NCI-H2107 treated with DMSO at 0.1 percent for 48 hours (cell line): ENCODE data around the gene CAV1.

Experiments used
- DNase-seq: peaks from one replicate; lab custom pipeline; 2025; ENCODE audit not compliant: unreplicated experiment; lab: John Stamatoyannopoulos, UW

CAV1 gene

DNA sequence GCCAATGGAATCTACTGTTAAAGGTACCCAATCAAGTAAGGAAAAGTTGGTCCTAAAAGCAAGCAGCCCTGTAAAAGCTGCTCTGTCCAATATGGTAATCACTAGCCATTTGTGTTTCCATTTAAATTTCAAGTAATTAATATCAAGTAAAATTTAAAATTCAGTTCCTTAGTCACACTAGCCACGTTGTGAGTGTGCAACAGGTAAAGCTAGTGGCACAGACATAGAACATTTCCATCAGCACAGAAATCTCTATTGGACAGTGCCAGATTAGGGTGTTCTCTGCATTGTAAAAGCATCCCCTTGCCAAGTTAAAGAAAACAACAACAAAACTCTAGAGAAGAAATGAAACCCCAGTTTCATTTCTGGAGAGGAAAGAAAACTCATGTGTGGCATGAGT is 4.4 kb downstream of the CAV1 start:
- DNase-seq, result no peak

DNA sequence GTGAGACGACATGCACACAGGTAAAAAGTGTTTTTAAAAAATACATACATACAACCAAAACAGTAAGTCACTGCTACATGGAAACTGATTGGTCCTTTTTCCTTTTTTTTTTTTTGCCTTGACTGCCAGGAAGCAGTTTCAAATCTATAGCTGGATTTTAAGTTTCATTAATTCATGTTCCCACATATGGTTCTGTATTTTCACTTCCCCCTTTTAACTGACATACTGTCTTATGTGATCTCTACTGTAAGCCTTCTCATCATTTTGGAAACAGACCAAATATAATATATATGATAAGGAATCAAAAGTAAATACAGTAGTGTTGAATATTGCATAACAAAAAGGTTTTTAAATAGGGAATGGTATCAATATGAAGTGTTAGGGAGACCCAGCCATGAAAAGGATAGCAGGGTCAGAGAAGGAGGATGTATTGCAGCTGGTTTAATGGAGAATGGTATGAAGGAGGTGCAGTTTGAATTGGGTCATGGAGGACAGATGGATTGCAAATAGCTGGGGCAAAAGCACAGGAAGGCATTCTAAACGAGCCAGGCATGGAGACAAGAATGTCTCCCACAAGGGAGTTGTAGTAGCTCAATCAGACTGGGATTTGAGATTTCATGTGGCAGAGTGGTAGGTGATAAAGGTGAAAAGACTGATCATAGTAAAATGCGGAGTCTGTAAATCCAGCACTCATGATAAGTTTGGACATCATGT is 5.4 kb downstream of the CAV1 start:
- DNase-seq, result no peak

DNA sequence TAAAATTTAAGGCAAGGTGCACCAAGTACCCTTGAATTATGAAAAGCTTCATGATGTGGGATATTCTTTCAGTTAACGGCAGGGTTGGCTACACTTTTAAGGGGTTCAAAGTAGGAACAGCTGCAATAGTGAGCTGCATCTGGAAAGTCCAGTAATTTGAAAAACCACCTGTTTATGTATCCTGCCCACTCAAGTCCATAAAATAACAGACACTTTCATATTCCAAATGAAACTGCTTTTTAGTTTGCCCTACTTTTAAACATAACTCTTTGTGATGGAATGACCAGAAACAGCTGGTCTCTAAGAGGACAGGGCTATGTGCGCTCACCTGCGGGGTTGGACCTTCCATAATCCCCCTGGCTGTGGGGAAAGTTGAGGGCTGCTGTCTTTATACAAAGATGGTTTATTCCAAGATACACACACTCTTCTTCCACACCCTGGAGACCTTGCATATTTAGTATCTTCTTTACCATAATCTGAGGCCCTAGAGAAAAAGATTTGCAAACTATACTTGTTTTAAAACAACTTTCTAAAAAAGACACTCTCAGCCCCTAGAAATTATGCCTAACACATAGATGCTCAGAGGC is 7.4 kb downstream of the CAV1 start:
- no peak for DNase-seq

DNA sequence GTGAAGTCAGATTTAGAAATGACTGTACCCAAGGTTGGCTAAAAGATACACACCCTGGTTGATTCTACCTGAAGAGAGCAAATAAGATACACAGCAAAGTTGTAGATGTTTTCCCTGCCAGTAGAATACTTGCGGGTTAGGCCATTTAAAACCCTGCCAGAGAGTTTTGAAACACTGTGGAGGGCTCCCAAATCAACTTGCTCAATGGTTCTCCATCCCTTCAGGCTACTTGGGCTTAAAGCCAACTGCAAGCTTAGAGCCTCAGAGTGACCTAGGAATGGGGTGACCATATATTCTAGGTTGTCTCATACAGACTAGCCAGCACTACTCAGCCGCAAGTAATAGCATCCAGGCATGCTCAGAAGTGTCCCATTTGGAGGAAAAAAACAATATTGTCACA is 10.0 kb downstream of the CAV1 start:
- DNase-seq, result no peak

DNA sequence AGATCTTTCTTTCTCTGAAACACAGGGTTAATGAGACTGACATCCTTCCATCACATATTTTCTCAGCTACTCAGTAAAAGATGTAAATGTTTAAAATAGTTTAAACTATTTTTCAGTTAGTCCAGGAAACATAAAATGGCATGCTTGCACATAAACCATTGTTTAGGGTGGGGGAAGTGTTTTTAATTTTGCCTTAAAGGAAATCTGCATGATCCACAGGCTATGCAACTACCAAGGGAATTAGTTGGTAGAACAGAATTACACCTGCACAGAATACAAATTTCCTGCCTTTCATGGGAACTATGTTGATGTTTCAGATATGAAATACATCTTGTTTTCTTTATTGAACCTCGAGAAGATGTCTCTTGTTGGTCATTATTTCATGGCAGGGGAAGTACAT is 10.6 kb downstream of the CAV1 start:
- no peak for DNase-seq

DNA sequence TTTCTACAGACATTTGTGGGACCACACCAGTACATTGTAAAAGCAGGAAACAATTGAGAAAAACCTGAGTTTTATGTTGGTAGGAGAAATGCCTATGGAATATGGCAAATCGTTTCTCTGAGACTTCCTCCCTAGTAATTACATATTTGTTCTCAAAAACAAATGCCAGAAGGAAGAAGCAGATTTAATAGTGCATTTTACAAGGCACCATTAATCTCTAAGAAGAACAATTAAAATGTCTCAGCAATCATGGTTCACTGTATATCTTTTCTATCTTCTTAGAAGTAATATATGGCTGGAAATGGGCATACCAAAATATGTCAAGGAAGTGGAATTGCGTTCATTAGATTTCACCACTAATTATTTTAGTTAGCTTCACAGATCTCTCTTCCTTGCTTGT is 13.3 kb downstream of the CAV1 start:
- no peak for DNase-seq

DNA sequence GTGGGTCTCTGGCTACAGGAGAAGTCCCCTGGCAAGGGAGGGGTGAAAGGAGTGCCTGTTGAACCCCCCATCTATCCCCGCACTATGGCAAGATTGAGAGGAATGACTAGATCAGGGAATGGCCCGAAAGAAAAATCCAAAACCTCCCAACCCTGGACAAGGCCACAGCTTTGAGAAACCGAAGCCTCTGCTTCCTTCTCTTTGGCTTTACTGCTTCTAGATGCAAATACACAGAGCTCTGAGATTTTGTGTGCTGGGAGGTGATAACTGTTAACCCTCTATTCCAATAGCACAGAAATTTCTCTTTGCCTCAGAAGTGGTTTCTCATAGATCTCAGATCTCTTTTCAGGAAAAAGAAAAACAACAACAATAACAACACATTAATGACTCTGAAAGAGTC is 15.0 kb downstream of the CAV1 start:
- DNase-seq, result no peak

DNA sequence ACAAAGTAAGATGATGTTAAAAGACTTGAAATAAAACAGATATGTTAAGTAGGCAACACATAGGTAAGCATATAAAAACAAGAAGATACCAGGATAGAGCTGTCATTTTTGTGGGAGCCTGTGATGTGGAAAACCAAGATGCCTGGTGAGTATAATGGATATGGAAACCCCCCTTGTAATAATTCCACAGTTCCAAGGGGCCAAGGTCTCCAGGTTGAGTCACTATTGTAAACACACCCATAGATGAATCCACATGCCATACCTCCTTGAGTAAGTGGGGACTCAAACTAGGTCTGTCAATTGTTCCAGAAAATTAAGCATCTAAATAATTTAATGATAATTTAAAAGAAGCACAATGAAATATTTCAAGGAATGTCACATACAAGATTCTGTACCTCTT is 15.9 kb downstream of the CAV1 start:
- DNase-seq, result no peak

DNA sequence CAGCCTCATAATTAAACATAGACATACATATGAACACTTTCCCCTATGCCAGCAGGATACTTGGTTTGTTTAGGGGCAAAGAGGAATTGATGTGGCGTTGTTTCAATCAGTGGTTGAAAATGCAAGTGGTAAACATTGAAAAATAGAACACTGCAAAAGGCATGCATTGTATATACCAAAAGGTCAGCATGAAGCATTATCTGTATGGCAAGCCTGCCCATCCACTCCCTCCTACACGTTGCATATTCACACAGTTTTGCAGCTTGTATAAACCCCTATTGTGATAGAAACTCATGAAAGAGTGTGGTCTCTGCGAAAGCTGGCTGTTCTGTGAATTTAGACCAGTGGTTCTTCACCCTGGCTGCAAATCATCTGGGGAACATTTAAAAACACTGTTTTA is 17.1 kb downstream of the CAV1 start:
- DNase-seq, result no peak

DNA sequence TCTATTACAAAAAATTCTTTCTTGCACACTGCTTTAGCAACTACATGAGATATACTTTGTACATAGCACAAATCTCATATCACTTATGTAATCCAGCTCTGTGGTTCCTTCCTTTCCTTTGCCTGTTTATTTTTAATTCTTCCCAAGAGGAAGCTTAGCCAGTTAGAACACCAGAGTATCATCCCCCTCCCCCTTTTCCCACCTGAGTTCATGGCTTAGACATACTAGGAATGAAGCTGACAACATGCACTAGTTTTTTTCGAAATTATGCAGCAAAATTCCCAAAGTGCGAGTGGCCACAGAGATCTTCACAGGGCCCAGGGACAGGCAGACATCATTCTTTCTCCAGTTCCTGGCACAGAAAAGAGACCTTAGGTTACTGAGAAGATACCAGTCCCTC is 17.8 kb downstream of the CAV1 start:
- no peak for DNase-seq

DNA sequence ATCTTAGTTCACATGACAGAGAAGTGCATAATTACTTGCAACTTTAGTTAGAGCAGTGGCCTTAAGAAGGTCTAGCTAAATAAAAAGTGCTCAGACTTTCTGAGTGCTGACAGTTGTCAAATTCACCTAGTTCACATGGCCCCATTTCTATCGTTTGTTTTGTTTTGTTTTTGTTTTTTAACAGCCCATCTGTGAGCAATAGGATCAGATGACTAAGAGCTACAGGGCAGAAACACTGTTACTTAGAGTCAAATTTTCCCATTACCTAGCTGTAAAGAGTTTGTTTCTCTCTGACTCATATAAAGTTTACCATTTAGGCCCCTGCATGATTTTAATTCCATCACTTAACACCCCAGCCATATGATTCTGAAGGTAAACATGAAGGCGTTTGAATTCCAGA is 18.8 kb downstream of the CAV1 start:
- no peak for DNase-seq

DNA sequence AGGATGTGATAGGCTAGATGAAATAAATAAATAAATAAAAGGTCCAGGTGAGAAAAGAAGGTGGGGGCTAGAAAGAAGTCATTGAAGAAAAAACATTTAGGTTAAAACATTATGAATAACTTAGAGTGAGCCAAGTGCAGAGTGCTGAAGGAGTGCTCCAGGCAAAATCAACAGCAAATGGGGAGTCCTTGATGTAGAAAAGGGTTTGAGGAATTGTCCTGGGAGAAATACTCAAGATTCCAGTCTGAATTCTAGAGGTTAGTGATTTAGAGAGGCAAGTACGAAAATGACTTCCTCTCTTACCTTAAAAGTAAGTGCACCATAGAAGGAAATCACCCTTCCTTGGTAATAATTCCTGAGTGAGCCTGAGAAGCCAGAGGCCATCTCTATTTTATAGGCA is 19.7 kb downstream of the CAV1 start:
- no peak for DNase-seq

DNA sequence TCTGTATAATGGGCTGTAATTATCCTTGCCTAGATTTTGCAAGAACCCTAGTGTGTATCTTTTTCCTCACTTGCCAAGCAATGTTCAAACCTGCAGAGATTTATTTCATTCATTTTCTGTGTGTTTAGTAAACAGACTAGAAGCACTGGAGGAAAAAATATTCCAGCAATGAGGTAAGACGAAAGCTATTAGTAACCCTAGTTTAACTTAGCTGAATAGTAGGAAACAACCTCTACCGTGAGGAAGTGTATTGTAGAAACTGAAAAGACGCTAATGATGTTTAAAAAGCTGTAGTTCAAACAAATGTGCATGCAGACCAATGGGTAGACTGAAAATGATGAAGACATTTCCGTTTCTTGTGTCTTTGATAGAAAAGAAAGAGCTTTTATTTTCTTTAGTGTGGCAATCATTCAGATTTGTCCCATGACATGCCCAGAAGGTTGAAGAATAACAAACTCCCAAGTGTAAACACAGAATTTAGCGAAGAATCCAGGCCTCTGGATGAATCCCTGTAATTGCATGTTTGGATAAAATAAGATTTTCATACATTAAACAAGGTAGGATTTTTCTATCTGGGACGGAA is 20.7 kb downstream of the CAV1 start:
- DNase-seq, result no peak

DNA sequence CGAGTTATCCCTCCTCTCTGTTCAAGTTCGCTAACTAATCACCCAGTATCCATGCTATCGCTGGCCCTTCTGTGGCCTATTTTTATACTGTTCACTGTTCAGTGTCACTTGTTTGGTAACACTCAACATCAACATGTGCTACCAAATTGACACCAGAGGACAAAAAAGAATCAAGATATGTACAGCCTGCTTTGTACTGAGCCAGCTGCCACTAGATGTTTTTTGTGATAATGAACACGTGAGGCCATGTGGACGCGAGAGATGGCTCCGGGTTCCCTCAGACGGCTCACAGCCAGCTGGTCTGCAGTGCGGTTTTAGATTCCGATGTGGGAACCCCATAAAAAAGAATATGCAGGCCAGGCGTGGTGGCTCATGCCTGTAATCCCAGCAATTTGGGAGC is 21.2 kb downstream of the CAV1 start:
- DNase-seq, result no peak

DNA sequence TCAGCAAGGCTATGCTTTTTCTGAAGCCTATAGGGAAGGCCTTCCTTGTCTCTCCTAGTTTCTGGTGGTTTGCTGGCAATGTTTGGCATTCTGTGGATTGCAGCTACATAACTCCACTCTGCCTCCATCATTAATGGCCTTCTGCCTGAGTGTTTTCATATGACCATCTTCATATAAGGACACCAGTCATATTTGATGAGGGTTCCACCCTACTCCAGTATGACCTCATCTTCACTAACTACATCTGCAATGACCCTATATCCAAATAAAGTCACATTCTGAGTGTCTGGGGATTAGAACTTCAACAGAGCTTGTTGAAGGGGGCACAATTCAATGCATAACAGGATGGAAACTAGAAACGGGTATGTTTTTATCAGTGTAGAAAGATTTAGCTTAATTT is 22.1 kb downstream of the CAV1 start:
- no peak for DNase-seq

DNA sequence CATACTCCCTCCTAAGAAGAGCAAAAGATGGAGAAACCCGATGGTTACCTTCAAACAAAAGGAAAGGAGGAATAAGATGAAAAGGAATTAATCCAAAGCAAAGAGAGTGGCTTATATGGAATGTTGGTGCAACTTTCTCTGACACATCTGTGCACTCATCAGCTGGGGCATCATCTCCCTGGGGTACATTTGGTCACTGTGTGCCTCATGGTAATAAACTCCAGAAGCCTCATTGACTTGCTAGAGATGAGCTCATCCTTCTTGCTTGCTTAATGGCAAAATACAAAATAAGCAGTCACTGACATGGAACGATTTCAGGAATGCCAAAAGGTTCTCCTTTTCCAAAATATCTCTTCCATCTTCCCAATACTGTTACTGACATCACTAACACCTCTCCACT is 22.5 kb downstream of the CAV1 start:
- no peak for DNase-seq

DNA sequence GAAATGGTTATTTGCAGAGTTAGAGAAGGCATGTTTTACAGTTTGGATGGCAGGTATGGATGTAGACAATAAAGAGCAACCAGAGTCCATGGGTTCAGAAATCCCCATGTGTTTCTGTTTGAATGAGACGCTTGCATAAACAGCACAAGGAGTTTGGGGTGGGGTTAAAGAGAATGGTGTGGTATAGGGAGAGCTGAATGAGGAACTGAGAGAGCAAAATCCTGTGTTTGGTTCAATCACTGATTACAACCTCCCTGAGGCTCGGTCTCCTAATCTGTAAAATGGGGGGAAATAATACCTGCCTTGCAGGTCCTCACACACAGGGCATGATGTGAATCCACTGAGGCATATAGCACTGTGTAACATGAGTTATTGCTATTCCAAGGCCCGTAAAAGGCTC is 23.7 kb downstream of the CAV1 start:
- no peak for DNase-seq

DNA sequence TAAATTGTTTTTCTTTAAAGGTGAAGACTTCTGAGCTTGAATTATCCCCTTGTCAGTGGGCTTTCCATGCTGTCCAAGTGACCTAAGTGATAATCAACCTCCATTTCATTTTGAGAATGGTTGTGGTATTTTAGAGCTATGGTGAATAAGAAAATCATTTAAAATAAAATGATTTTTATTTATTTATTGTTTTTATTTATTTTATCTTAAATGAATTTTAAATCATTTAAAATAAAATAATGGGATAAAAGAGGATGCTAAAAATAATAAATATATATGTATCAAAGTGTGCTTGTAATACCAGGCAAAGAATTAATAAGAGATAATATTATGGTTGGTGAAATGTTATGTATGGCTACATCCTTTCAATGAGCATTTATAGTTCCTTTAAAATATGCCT is 24.5 kb downstream of the CAV1 start:
- no peak for DNase-seq

DNA sequence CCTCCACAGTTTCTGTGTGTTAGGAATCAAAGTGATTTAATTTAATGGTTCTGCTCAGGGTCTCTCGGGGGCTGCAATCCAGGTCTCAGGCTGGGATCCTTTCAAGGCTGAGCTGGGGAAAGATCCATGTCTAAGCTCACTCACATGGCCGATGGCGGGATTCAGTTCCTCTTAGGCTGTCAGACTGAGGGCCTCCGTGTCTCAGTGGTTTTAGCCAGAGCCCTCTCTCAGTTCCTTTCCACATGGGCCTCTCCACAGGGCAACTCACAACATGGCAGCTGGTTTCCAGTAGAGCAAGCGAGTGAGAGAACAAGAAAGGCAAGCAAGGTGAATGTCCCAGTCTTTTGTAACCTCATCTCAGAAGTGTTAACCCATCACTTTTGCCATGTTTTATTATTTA is 26.9 kb downstream of the CAV1 start:
- no peak for DNase-seq

DNA sequence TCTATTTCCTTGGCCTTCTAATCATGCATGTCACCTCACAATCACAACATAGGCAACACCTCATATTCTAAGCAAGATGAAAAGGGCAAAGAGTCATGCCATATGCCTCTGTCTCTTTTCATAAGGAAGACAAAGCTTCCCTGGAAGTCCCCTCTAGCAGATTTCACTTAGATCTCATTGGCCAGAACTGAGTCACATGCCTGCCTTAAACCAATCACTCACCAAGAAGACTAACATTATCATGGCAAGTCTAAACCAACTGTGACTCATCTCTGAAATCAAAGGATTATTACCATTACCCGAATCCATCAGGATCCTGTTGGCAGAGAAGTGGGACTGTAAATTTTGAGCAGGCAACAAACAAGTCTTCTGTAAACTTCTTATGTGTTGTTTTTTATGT is 27.8 kb downstream of the CAV1 start:
- no peak for DNase-seq

DNA sequence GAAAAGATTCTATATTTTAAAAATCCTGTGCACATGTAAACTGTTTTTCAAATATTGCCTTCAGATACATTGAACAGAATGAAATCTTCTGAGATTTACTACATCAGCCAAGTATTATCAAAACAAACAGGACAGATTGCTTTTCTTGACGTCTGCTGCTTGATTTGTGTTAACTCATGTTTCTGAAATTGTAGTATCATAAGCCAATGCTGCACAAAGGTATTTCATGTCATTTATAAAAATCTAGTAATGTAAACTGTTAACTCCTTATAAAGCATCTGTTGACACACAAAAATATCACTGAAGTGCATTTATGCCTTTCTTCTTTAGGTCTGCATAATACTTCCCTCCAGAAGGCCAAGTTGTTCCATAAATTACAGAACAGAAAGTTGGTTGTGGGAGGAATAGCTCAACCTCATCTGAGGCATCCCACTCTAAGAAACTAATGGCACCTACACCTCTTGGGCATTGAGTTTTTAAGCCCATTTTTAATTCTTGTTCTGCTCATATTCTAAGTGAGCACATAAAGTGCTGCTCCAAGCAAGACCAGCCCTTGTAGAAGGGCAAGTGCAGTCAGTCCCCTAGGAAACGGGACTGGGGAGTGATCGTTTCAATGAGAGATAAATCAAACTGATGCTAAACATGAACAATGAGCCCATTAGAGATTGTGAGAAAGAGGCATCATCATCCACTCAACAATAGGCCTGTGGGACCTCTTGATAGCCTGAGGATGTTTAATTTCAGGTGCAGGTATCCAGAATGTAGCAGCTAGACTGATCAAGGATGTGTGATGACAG is 28.5 kb downstream of the CAV1 start:
- no peak for DNase-seq

DNA sequence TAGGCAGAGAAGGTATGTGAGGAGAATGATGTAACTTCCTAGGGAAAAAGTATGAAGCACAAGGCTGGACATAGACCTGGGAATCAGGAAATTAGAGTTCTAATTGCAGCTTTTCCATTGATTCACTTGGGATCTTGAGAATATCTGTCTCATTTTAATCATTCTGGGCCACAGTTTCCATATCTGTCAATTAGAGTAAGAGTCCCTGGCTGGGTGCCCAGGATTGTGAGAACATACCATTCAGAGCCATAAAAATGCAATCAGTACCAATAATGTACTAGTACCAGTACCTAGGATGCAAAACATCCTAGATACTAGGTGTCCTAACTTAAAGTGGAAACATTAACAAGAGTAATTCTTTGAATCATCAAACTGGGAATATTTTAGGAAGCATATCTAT is 29.6 kb downstream of the CAV1 start:
- no peak for DNase-seq
